Bronchial epithelial cell (primary cell): ENCODE data around the gene PI4K2A. TPM values are rescaled to one million over a fixed set of nuclear protein-coding genes. Genes with fewer than 3 reads are reported as not detected.
"Not testable (repeated sequence)": the region's sequence is repeated elsewhere in the genome, so short reads cannot be mapped to it uniquely, and the experiment has no call there.

ENCODE experiments used
- DNase-seq: peaks from one replicate; pipeline ENCODE4 v3.0.0-alpha.2; 2010; ENCODE audit warnings: low read depth
- FAIRE-seq: peaks from 2 replicates; lab custom pipeline; 2011; peaks lifted over from hg19 to GRCh38; lab: Jason Lieb, UNC
- H3K27me3 ChIP-seq: 2 replicates; pipeline ENCODE4 v1.5.1; 2011; ENCODE audit warnings: low read length; ENCODE audit not compliant: control insufficient read depth, insufficient read depth
- H3K36me3 ChIP-seq: 2 replicates; pipeline ENCODE4 v1.5.1; 2011; ENCODE audit warnings: low read length; ENCODE audit not compliant: control insufficient read depth, insufficient read depth
- H3K4me3 ChIP-seq: 2 replicates; pipeline ENCODE4 v1.5.1; 2011; ENCODE audit warnings: mild to moderate bottlenecking, low read depth, low read length, control low read depth
- total RNA-seq: library from RNA; depleted of rRNA; stranded (reverse); fragments of >200 nt; gene quantifications from 2 replicates; pipeline ENCODE4 v1.2.1, GENCODE V29; 2014
- TF ChIP-seq, protein P1 (sequence below): IDR thresholded peaks from 2 replicates; pipeline ENCODE4 v1.5.1; 2011; ENCODE audit warnings: mild to moderate bottlenecking, moderate library complexity, low read length, control low read depth, inconsistent platforms; ENCODE audit not compliant: insufficient read depth, severe bottlenecking

Gene PI4K2A
- total RNA-seq, 1 donor from 2014 or later: 33.7 TPM

- DNase-seq (no peak), FAIRE-seq (no peak)
- no peaks in the 10 kb centered on the region for H3K27me3 ChIP-seq
- peak overlapping the region; percentile 74 for H3K4me3 ChIP-seq
- no peaks in the 10 kb centered on the region for H3K36me3 ChIP-seq
- TF ChIP-seq, protein P1, sequence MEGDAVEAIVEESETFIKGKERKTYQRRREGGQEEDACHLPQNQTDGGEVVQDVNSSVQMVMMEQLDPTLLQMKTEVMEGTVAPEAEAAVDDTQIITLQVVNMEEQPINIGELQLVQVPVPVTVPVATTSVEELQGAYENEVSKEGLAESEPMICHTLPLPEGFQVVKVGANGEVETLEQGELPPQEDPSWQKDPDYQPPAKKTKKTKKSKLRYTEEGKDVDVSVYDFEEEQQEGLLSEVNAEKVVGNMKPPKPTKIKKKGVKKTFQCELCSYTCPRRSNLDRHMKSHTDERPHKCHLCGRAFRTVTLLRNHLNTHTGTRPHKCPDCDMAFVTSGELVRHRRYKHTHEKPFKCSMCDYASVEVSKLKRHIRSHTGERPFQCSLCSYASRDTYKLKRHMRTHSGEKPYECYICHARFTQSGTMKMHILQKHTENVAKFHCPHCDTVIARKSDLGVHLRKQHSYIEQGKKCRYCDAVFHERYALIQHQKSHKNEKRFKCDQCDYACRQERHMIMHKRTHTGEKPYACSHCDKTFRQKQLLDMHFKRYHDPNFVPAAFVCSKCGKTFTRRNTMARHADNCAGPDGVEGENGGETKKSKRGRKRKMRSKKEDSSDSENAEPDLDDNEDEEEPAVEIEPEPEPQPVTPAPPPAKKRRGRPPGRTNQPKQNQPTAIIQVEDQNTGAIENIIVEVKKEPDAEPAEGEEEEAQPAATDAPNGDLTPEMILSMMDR: peak; percentile 30
These were observed 6.5 kb upstream of the PI4K2A start for GRCh38 chr10:97633921-97634320.

DNA sequence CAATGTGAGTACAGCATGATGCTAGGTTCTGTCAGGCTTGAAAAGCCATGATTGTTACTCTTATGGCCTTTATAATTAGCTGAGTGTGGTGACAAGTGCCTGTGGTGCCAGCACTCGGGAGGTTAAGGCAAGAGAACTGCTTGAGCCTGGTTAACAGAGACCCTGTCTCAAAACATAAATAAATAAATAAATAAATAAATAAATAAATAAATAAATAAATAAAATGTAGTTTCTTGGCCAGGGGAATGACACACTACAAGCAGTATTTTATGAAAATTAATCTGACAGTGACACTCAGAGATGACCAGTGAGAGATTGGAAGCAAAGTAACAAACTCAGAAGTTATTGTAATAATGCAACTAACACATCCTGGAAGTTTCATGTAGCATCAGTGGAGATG lies 4.9 kb upstream of the PI4K2A start:
- TF ChIP-seq, protein P1: no peak
- Histone ChIP-seq H3K36me3 (no peaks in the 10 kb centered on the region), H3K4me3 (no peak overlapping the region), H3K27me3 (no peaks in the 10 kb centered on the region)
- DNase-seq: no peak
- no peak for FAIRE-seq

DNA sequence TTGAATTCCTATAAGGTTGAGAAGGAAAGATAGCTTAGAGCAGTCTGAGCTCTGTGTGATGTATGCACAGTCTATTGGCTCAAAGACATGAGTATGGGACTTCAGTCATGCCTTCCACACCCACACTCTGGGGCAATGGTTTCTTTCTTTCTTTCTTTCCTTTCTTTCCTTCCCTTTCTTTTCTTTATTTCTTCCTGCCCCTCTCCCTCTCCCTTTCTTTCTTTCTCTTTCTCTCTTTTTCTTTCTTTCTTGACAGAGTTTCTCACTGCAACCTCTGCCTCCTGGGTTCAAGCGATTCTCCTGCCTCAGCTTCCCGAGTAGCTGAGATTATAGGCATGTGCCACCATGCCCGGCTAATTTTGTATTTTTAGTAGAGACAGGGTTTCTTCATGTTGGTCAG lies 1.4 kb upstream of the PI4K2A start:
- not testable (repeated sequence) for H3K4me3 ChIP-seq, H3K27me3 ChIP-seq, FAIRE-seq, H3K36me3 ChIP-seq, DNase-seq

DNA sequence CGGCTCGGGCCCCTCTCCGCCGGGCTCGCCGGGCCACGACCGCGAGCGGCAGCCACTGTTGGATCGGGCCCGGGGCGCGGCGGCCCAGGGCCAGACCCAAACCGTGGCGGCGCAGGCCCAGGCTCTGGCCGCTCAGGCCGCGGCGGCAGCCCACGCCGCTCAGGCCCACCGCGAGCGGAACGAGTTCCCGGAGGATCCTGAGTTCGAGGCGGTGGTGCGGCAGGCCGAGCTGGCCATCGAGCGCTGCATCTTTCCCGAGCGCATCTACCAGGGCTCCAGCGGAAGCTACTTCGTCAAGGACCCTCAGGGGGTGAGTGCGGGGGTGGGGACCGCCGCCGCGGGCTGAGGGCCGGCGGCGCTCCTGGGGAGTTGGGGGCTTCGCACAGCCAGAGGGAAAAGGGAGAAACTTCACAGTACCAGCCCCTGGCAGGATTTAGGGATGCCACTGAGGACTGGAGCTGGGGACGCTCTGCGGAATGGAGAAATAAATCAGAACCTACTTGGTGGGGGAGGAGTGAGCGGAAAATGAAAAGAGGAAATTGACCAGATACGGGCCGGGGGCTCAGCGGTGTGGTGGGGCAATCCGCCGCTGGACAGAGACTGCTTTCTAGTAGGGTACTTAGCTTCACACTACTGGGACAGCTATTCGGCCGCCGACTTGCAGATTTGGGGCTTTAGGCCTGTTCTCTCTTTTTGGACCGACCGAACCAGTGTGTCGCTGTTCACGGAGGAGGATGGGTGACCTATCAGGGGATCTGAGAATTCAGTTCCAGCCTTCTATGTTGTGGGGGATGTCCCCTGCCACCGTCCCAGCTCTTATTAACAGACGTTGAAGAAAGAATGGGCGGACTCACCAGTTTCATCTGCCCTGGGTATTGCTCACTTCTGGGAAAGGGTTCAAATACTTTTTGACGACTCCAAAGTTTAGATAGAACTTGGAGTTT lies 669 bp downstream of the PI4K2A start:
- Histone ChIP-seq H3K27me3 (no peaks in the 10 kb centered on the region), H3K4me3 (peak overlapping the region; percentile 79), H3K36me3 (peaks cover 4% of the 10 kb centered on the region)
- TF ChIP-seq, protein P1: no peak
- DNase-seq: no peak
- no peak for FAIRE-seq

DNA sequence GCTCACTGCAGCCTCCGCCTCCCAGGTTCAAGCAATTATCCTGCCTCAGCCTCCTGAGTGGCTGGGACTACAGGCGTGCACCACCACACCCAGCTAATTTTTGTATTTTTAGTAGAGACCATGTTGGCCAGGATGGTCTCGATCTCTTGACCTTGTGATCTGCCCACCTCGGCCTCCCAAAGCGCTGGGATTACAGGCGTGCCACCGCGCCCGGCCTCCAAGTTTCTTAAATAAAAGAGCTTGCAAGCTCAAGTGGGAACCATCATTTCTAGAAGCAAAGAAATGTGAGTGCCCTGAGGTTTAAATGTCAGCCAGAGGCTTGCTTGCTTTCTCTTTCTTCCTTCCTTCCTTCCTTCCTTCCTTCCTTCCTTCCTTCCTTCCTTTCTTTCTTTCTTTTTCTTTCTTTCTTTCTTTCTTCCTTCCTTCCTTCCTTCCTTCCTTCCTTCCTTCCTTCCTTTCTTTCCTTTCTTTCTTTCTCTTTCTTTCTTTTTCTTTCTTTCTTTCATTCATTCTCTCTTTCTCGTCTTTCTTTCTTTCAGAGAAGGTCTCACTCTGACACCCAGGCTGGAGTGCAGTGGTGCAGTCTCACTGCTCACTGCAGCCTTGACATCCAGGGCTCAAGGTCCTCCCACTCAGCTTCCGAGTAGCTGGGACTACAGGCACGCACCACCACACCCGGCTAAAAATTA lies 2.1 kb downstream of the PI4K2A start:
- not testable (repeated sequence) for H3K27me3 ChIP-seq, H3K4me3 ChIP-seq, FAIRE-seq, DNase-seq, H3K36me3 ChIP-seq

GRCh38 chr10:97643441-97643985 lies 3.0 kb downstream of the PI4K2A start:
- Histone ChIP-seq H3K4me3 (no peak overlapping the region), H3K36me3 (peaks cover 4% of the 10 kb centered on the region), H3K27me3 (no peaks in the 10 kb centered on the region)
- TF ChIP-seq, protein P1: no peak
- DNase-seq: no peak
- FAIRE-seq: no peak
